Fibroblast of skin of back (primary cell): Measurements from ENCODE around the gene ACSS1.
A peak's percentile ranks its signal among the peaks of the same experiment; 100 is the strongest.

Experiments
- DNase-seq: peaks from one replicate; pipeline ENCODE4 v3.0.0-alpha.2; 2013

Gene ACSS1

GRCh38 chr20:25046181-25046641, 11.7 kb downstream of the ACSS1 start:
- DNase-seq, result no peak

GRCh38 chr20:25045343-25045712, 12.6 kb downstream of the ACSS1 start:
- DNase-seq, result no peak

GRCh38 chr20:25044660-25045342, 13.1 kb downstream of the ACSS1 start:
- DNase-seq, result no peak

- DNase-seq, result no peak
Observed at GRCh38 chr20:25044261-25044560, 13.7 kb downstream of the ACSS1 start.

- no peak for DNase-seq
Observed at GRCh38 chr20:25043499-25044260, 14.3 kb downstream of the ACSS1 start.

- DNase-seq, result no peak
Observed at GRCh38 chr20:25042531-25043498, 15.1 kb downstream of the ACSS1 start.

- DNase-seq, result no peak
Observed at GRCh38 chr20:25041813-25042530, 16.0 kb downstream of the ACSS1 start.

- peak; percentile 8 for DNase-seq
Observed at GRCh38 chr20:25040438-25040831, 17.5 kb downstream of the ACSS1 start.

GRCh38 chr20:25039697-25040437, 18.1 kb downstream of the ACSS1 start:
- peak; percentile 7 for DNase-seq

- no peak for DNase-seq
Observed at GRCh38 chr20:25038591-25039015, 19.3 kb downstream of the ACSS1 start.

- no peak for DNase-seq
Observed at GRCh38 chr20:25038103-25038410, 19.9 kb downstream of the ACSS1 start.

GRCh38 chr20:25037288-25038102, 20.4 kb downstream of the ACSS1 start:
- DNase-seq, result no peak

- no peak for DNase-seq
Observed at GRCh38 chr20:25036331-25036936, 21.5 kb downstream of the ACSS1 start.

GRCh38 chr20:25035921-25036320, 22.0 kb downstream of the ACSS1 start:
- DNase-seq, result no peak

- no peak for DNase-seq
Observed at GRCh38 chr20:25033924-25034300, 24.0 kb downstream of the ACSS1 start.

GRCh38 chr20:25033265-25033923, 24.5 kb downstream of the ACSS1 start:
- no peak for DNase-seq

GRCh38 chr20:25032478-25033264, 25.3 kb downstream of the ACSS1 start:
- DNase-seq, result no peak

GRCh38 chr20:25032065-25032477, 25.9 kb downstream of the ACSS1 start:
- DNase-seq, result no peak

- DNase-seq, result no peak
Observed at GRCh38 chr20:25031241-25031640, 26.7 kb downstream of the ACSS1 start.
